ENCODE results near the gene LAS1L.
"Not testable (repeated sequence)": the region's sequence is repeated elsewhere in the genome, so short reads cannot be mapped to it uniquely, and the experiment has no call there.

Gene LAS1L

DNA sequence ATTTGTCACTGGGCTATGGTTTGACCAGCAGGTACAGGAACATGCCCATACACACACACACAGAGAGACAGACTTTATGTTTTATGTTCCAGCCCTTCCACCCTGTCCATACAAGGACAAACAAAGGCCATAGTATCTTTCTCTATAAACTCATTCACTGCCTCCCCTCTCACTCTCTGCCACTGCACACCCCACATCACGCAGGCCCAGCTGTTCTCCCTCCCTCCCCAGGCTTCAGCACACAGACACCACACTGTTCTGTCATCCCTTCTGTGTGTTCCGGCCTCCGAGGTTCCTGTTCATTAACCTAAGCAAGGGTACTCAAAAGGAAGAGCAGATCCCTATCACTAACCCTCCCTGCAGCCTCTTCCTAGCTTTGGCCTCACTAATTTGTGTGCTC, 17.8 kb downstream of the LAS1L start:
- no peak for DNase-seq

DNA sequence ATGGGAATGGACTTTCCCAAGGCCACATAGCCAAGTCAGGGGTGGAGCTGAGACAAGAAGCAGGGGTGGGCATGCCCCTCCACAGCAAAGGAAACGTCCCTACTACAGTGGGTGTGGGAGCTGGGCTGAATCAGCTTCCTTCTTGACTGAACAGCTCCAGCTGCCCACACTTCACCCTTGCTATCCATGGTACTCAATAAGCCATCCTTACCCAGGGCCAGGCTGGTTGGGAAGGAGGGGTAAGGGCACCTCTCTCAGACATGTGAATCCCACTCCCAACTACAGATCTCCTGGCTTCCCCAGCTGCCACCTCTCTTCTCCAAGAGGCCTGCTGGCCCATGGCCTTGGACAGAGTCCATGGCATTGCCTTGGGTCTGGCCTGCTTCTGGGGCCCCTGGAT, 21.0 kb downstream of the LAS1L start:
- no peak for DNase-seq

DNA sequence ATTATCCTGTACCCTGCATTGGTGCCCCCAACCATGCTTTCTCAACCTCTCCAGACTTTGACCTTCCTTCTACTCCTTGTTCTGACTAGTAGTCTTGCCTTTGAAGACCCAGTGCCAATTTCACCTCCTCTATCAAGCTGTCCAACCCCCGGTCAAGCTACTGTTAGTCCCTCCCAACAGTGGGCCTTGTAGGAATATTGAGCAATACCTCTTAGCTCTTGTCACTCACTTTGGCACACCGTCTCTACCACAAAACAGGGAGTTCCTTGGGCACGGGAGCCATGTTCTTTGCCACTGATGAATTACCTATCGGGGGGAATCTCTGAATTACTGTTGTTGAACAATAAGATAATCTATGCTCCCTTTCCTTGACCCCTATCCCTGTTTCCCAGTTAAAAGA, 25.2 kb downstream of the LAS1L start:
- DNase-seq: no peak

GRCh38 chrX:65508851-65509250, 25.7 kb downstream of the LAS1L start:
- DNase-seq: no peak

DNA sequence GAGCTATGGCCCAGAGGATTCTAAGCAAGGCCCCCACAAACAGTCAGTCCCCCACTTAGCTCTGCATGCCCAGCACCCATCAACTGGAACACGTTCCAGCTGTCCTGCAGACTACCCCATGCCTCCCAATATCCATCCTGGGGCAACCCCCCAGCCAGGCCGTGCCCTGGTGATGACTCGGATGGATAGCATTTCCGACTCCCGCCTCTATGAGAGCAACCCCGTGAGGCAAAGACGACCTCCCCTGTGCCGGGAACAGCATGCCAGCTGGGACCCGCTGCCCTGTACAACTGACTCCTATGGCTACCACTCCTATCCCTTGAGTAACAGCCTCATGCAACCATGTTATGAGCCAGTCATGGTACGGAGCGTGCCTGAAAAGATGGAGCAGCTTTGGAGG, 32.0 kb downstream of the LAS1L start:
- DNase-seq: no peak

DNA sequence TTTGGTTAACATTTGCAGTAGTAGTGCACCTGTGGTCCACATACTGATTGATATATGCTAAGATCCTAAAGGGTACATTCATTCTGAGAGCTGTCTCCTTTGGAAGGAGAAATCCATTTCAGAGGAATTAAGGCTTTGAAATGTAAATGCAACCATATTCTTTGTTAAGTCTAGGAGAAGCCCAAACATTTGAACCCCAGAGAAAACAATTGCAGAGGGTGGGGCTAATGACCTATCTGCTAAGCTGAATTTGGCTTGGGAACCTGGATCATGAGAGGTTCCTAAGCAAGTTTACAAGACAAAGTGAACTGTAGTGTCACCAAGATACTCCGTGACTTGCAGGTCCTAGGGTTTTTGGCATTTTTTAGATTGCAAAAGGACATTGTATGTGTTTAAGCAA, 41.2 kb downstream of the LAS1L start:
- DNase-seq: no peak

GRCh38 chrX:65491620-65492019, 43.0 kb downstream of the LAS1L start:
- DNase-seq: no peak

DNA sequence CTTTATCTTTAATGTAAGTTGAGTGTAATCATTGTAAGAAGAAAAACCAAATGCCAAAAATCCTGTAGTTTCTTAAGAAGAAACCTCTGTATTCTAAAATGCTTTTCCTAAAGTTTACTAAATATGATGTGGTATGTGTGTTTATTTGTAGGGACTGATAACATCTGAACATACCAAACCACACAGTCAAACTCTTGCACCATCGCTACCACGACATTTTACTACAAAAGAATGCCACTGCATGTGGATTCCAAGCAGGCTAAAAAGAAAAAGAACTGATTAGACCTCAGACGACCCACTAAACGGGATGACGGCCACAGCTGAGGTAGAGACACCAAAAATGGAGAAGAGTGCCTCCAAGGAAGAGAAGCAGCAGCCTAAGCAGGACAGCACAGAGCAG, 46.1 kb downstream of the LAS1L start:
- no peak for DNase-seq

DNA sequence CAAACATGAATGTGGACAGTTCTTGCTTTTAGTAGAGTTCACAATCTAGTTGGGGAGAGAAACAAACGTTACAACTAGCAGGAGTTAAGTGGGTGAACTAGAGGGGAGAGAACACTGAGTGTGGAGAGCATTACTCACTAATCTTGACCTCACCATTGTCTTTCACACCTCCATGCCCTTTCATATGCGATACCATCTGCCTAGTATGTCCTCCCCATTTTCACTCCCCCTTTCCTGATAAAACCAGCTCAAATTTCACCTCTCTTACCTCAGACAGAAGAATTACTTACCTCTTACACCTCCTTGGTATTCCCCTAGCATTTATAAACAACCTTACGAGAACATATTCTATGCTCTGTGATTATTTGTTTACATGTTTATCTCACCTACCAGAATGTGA, 53.6 kb downstream of the LAS1L start:
- DNase-seq: no peak

- DNase-seq: not testable (repeated sequence)
Measured at GRCh38 chrX:65479102-65479501, 55.5 kb downstream of the LAS1L start.

- DNase-seq: no peak
Measured at GRCh38 chrX:65476564-65476963, 58.0 kb downstream of the LAS1L start.

GRCh38 chrX:65463550-65463949, 71.0 kb downstream of the LAS1L start:
- DNase-seq: no peak
